Right renal cortex interstitium (tissue), 3 donors: ENCODE measurements around the gene RFTN2. TPM values are rescaled to one million over a fixed set of nuclear protein-coding genes. Genes with fewer than 3 reads are reported as not detected.
"Not testable (repeated sequence)": the region's sequence is repeated elsewhere in the genome, so short reads cannot be mapped to it uniquely, and the experiment has no call there.

Source experiments
- DNase-seq, 3 donors: peaks; one replicate each; pipeline ENCODE4 v3.0.0-alpha.2; 2013; ENCODE audit warnings: low read depth in 3 of 3, low spot score in 2 of 3
- polyA plus RNA-seq, 3 donors: library from polyadenylated mRNA; unstranded; fragments of 120-200 nt; gene quantifications; one replicate each; pipeline ENCODE4 v1.2.1, GENCODE V29; 2013; ENCODE audit not compliant: insufficient read length in 3 of 3

RFTN2 gene
- polyA plus RNA-seq, 3 donors = 19.2 to 24.8 (median 21.4) TPM

- DNase-seq = no peak
These were observed 1.7 kb upstream of the RFTN2 start for GRCh38 chr2:197677056-197677455.

GRCh38 chr2:197675711-197676188 lies 363 bp upstream of the RFTN2 start:
- peak in 2 of 3 donors; percentile 63 to 69 for DNase-seq

- DNase-seq = peak in 1 of 3 donors; percentile 36
These were observed 796 bp downstream of the RFTN2 start for GRCh38 chr2:197674591-197674990.

GRCh38 chr2:197674060-197674459 lies 1.3 kb downstream of the RFTN2 start:
- DNase-seq = peak in 1 of 3 donors; percentile 12

- no peak for DNase-seq
These were observed 1.8 kb downstream of the RFTN2 start for GRCh38 chr2:197673606-197674005.

GRCh38 chr2:197673106-197673505 lies 2.3 kb downstream of the RFTN2 start:
- DNase-seq = peak in 1 of 3 donors; percentile 4

GRCh38 chr2:197672371-197672893 lies 3.0 kb downstream of the RFTN2 start:
- DNase-seq = no peak

GRCh38 chr2:197669077-197669476 lies 6.3 kb downstream of the RFTN2 start:
- no peak for DNase-seq

- DNase-seq = no peak
These were observed 7.1 kb downstream of the RFTN2 start for GRCh38 chr2:197668296-197668695.

- DNase-seq = no peak
These were observed 9.1 kb downstream of the RFTN2 start for GRCh38 chr2:197666277-197666676.

GRCh38 chr2:197661626-197662025 lies 13.8 kb downstream of the RFTN2 start:
- no peak for DNase-seq

- no peak for DNase-seq
These were observed 17.8 kb downstream of the RFTN2 start for GRCh38 chr2:197657562-197657961.

- DNase-seq = no peak
These were observed 27.3 kb downstream of the RFTN2 start for GRCh38 chr2:197647961-197648690.

GRCh38 chr2:197641666-197642065 lies 33.7 kb downstream of the RFTN2 start:
- no peak for DNase-seq

GRCh38 chr2:197640571-197641122 lies 34.7 kb downstream of the RFTN2 start:
- DNase-seq = not testable (repeated sequence)

GRCh38 chr2:197633109-197633657 lies 42.2 kb downstream of the RFTN2 start:
- DNase-seq = no peak

GRCh38 chr2:197628043-197628500 lies 47.3 kb downstream of the RFTN2 start:
- no peak for DNase-seq

GRCh38 chr2:197626965-197627625 lies 48.3 kb downstream of the RFTN2 start:
- no peak for DNase-seq

GRCh38 chr2:197620133-197620532 lies 55.3 kb downstream of the RFTN2 start:
- peak; percentile 40 to 53 (median 48) for DNase-seq

GRCh38 chr2:197615016-197615652 lies 60.3 kb downstream of the RFTN2 start:
- DNase-seq = no peak

- no peak for DNase-seq
These were observed 60.9 kb downstream of the RFTN2 start for GRCh38 chr2:197614532-197614931.
